Activated T-cell treated with anti-CD3 and anti-CD28 coated beads, Interleukin-2, amount 50 U/mL, for 72 hours (primary cell): Measurements from ENCODE around the gene NKAIN2. TPM values are rescaled to one million over a fixed set of nuclear protein-coding genes. Genes with fewer than 3 reads are reported as not detected.
"Not testable (repeated sequence)": the region's sequence is repeated elsewhere in the genome, so short reads cannot be mapped to it uniquely, and the experiment has no call there.

Experiments
- ATAC-seq, 2 donors: fragments of 150-1000 bp; cut with Tn5 transposase; replicated peaks in 1 of 2; 2 replicates each; pipeline ENCODE4 v1.10.0; 2021; ENCODE audit warnings: moderate library complexity in 2 of 2, mild to moderate bottlenecking in 1 of 2
- DNase-seq, 2 donors: peaks; one replicate each; pipeline ENCODE4 v3.0.0; 2021 to 2022; ENCODE audit warnings: mixed read lengths in 1 of 2
- H3K27ac Mint-ChIP-seq: one replicate; pipeline ENCODE4 v1.8.0; 2022; ENCODE audit warnings: mild to moderate bottlenecking, moderate library complexity, mixed read lengths
- H3K27me3 Mint-ChIP-seq: one replicate; pipeline ENCODE4 v1.8.0; 2022; ENCODE audit warnings: low read depth, mixed read lengths
- H3K36me3 Mint-ChIP-seq, 2 donors: one replicate each; pipeline ENCODE4 v1.8.0; 2022; ENCODE audit warnings: mixed read lengths in 2 of 2, mild to moderate bottlenecking in 1 of 2; ENCODE audit not compliant: insufficient read depth in 2 of 2
- H3K4me1 Mint-ChIP-seq: one replicate; pipeline ENCODE4 v1.8.0; 2022; ENCODE audit warnings: low read depth, mixed read lengths
- H3K4me3 Mint-ChIP-seq, 2 donors: one replicate each; pipeline ENCODE4 v1.8.0; 2022; ENCODE audit warnings: mild to moderate bottlenecking in 2 of 2, mixed read lengths in 2 of 2, moderate library complexity in 2 of 2
- H3K9me3 Mint-ChIP-seq, 2 donors: one replicate each; pipeline ENCODE4 v1.8.0; 2022; ENCODE audit warnings: mixed read lengths in 2 of 2
- total RNA-seq, 2 donors: library from RNA; stranded (reverse); gene quantifications; one replicate each; pipeline ENCODE4 v1.2.3, GENCODE V29; 2022

Gene NKAIN2
- total RNA-seq, 2 donors from 2014 or later: not detected

DNA sequence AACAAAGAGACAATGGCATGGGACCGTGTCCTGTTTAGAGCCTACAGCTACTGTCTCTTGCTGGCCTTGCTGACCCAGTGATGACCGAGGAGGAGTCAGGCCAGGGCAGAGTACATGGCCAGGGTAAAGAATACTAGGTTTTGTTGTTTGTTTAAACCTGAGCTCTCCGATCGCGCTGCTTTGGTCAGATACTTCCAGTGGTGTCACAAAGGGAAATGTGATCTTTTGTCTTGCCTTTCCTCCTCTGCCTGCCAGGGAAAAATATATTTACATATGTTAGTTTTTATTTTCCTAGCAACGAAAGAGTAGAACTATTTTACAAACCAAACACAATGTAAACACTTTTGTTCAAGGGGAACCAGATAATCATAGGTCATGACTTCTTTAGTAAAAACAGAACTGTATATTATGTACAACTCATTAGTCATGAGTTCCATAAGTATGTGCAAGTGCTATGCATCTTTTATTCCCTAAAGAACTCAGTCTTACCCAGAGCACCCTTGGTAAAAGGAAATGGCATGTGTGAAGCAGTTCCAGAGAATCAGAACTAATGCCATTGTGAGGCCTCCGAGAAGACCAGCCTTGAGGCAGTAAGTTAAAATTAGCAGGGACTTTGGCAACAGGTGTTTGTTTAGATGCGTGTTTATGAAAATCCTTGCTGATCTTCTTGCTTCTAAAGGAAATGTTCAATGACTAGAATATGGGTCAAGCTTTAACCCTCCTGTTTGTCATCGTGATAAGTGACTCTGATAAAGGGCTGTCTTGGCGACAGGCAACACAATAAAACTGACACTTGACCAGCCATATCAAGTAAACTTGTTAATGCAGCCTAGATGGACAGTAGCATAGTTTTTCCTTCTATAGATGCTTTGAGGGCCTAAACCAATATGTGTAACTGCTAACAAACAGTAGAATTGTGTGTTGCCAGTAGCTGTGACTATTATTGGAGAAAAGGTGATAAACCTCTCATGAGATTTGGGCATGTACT is 204.6 kb downstream of the NKAIN2 start:
- Mint-ChIP-seq H3K4me1 (no peaks in the 10 kb centered on the region), H3K36me3 (no peaks in the 10 kb centered on the region), H3K27me3 (no peaks in the 10 kb centered on the region), H3K4me3 (no peak overlapping the region), H3K27ac (no peak overlapping the region), H3K9me3 (peaks cover 3 to 4% of the 10 kb centered on the region in 2 donors)
- DNase-seq: no peak
- no peak for ATAC-seq

DNA sequence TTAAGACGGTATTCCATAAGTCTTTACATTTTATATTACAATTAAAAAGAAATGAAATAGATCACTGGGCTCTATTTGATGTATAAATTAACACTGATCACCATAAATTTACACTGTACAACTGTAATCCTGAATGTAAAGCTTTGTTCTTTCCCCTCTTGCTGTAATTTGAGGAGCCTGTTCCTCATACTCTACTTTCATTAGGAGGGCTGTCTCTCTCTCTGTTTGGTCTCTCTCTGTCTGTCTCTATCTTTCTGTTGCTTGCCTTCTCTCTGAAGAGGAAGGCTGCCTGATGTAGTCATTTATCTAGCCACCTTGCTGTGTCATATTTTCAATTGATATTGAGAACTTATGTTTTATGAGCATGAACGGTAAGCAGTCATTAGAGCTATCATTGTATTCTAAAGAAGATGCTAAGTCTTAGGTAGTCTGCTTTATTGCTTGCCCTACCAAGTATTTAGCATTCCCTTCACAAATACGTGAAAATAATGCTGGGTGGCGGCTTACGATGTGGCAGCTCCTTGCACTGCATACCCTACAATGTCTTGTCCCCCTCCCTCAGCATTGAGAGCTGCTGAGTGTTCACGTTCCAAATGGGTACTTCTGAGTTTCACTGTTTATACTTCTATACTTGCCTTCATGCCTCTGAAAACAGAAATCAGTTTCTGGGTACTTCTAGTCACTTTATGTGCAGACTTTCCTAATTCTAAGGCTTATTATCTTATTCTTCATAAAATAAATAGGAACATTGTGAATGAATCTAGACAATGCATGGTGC is 205.5 kb downstream of the NKAIN2 start:
- peaks cover 3 to 4% of the 10 kb centered on the region in 2 donors for H3K9me3 Mint-ChIP-seq

DNA sequence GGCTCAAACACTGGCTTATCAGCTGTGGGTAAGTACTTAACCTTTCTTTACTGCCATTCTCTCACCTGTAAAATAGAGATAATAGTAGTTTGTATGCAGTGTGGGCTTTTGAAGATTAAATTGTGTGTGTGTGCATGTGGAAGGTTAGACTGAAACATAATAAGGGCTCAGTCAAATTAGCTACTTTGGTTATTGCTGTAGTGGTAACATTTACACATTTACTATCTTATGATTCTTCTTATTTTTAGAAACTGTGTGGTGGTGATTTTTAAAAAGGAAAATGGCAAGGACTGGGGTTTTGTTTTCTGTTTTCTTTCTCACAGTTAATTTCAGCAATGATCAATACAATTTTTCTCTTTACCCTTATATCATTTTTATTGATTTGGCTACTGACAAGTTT is 206.9 kb downstream of the NKAIN2 start:
- Mint-ChIP-seq H3K27ac (no peak overlapping the region), H3K36me3 (no peaks in the 10 kb centered on the region), H3K4me3 (no peak overlapping the region), H3K4me1 (no peaks in the 10 kb centered on the region), H3K9me3 (peaks cover 3 to 4% of the 10 kb centered on the region in 2 donors), H3K27me3 (no peaks in the 10 kb centered on the region)
- DNase-seq (no peak), ATAC-seq (no peak)

More for the DNA sequence above, 205.5 kb downstream of the NKAIN2 start:
- no peaks in the 10 kb centered on the region for H3K36me3 Mint-ChIP-seq
- H3K27me3 Mint-ChIP-seq: no peaks in the 10 kb centered on the region
- ATAC-seq (no peak), DNase-seq (no peak)
- no peak overlapping the region for H3K4me3 Mint-ChIP-seq
- no peak overlapping the region for H3K27ac Mint-ChIP-seq
- no peaks in the 10 kb centered on the region for H3K4me1 Mint-ChIP-seq

- Mint-ChIP-seq H3K4me1 (no peaks in the 10 kb centered on the region), H3K9me3 (peaks cover 0 to 4% of the 10 kb centered on the region in 2 donors), H3K27me3 (no peaks in the 10 kb centered on the region), H3K4me3 (no peak overlapping the region), H3K27ac (no peak overlapping the region), H3K36me3 (no peaks in the 10 kb centered on the region)
- no peak for ATAC-seq
- DNase-seq: no peak
These were observed 207.5 kb downstream of the NKAIN2 start for GRCh38 chr6:124011180-124011579.

DNA sequence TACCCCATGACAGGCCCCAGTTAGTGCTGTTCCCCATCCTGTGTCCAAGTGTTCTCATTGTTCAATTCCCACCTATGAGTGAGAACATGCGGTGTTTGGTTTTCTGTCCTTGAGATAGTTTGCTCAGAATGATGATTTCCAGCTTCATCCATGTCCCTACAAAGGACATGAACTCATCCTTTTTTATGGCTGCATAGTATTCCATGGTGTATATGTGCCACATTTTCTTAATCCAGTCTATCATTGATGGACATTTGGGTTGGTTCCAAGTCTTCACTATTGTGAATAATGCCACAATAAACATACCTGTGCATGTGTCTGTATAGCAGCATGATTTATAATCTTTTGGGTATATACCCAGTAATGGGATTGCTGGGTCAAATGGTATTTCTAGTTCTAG is 218.4 kb downstream of the NKAIN2 start:
- not testable (repeated sequence) for H3K36me3 Mint-ChIP-seq, H3K4me3 Mint-ChIP-seq, H3K27ac Mint-ChIP-seq, H3K4me1 Mint-ChIP-seq, DNase-seq, H3K27me3 Mint-ChIP-seq, ATAC-seq
- peaks cover 0 to 11% of the 10 kb centered on the region in 2 donors for H3K9me3 Mint-ChIP-seq

GRCh38 chr6:124022641-124023040 is 219.0 kb downstream of the NKAIN2 start:
- no peak for DNase-seq
- Mint-ChIP-seq H3K4me1 (no peaks in the 10 kb centered on the region), H3K27me3 (no peaks in the 10 kb centered on the region), H3K9me3 (peaks cover 2 to 14% of the 10 kb centered on the region in 2 donors), H3K4me3 (no peak overlapping the region), H3K27ac (no peak overlapping the region), H3K36me3 (no peaks in the 10 kb centered on the region)
- no peak for ATAC-seq

- no peaks in the 10 kb centered on the region for H3K27me3 Mint-ChIP-seq
- H3K27ac Mint-ChIP-seq: no peak overlapping the region
- H3K4me1 Mint-ChIP-seq: no peaks in the 10 kb centered on the region
- H3K36me3 Mint-ChIP-seq: no peaks in the 10 kb centered on the region
- DNase-seq: no peak
- H3K4me3 Mint-ChIP-seq: no peak overlapping the region
- H3K9me3 Mint-ChIP-seq: peaks cover 2 to 16% of the 10 kb centered on the region in 2 donors
- no peak for ATAC-seq
These were observed 223.0 kb downstream of the NKAIN2 start for GRCh38 chr6:124026694-124027093.

GRCh38 chr6:124027392-124027791 is 223.7 kb downstream of the NKAIN2 start:
- Mint-ChIP-seq H3K27me3 (no peaks in the 10 kb centered on the region), H3K9me3 (peaks cover 2 to 16% of the 10 kb centered on the region in 2 donors), H3K4me1 (no peaks in the 10 kb centered on the region), H3K36me3 (no peaks in the 10 kb centered on the region), H3K4me3 (no peak overlapping the region), H3K27ac (no peak overlapping the region)
- DNase-seq (no peak), ATAC-seq (no peak)

GRCh38 chr6:124028117-124028516 is 224.5 kb downstream of the NKAIN2 start:
- DNase-seq: no peak
- Mint-ChIP-seq H3K9me3 (peaks cover 2 to 16% of the 10 kb centered on the region in 2 donors), H3K36me3 (no peaks in the 10 kb centered on the region), H3K27ac (no peak overlapping the region), H3K4me1 (no peaks in the 10 kb centered on the region), H3K4me3 (no peak overlapping the region), H3K27me3 (no peaks in the 10 kb centered on the region)
- no peak for ATAC-seq

DNA sequence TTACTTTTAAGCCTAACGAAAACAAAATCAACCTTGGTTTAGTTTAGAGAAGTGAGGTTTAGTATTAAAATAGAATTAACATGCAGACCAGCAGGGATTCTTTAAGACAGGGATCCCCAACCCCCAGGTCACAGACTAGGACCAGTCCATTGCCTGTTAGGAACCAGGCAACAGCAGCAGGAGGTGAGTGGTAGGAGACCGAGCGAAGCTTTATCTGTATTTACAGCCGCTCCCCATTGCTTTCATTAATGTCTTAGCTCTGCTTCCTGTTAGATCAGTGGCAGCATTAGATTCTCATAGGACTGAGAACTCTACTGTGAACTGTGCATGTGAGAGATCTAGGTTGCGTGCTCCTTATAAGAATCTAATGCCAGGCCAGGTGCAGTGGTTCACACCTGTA is 225.9 kb downstream of the NKAIN2 start:
- DNase-seq (no peak), ATAC-seq (no peak)
- Mint-ChIP-seq H3K9me3 (peaks cover 2 to 16% of the 10 kb centered on the region in 2 donors), H3K4me3 (no peak overlapping the region), H3K36me3 (no peaks in the 10 kb centered on the region), H3K27me3 (no peaks in the 10 kb centered on the region), H3K27ac (no peak overlapping the region), H3K4me1 (no peaks in the 10 kb centered on the region)

DNA sequence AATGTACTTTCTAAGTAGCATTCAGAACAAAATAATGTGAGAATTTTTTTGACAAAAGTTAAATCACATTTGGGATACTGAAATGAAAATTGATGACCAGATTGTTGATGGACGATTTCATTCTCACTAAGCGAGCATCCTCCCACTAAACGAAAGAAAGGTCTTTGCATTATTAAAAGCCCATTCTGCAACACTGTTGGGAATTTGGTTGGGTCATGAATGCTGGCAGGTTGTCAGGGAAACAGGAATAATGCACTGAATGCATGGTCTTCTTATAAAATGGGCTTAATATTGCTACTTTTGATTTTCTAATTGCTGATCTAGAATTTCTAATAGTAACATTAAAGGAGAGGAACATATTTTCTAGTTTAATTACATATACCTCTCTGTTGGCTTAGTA is 229.8 kb downstream of the NKAIN2 start:
- no peak overlapping the region for H3K4me3 Mint-ChIP-seq
- H3K27me3 Mint-ChIP-seq: no peaks in the 10 kb centered on the region
- no peak overlapping the region for H3K27ac Mint-ChIP-seq
- DNase-seq: no peak
- H3K4me1 Mint-ChIP-seq: no peaks in the 10 kb centered on the region
- no peak for ATAC-seq
- H3K36me3 Mint-ChIP-seq: no peaks in the 10 kb centered on the region
- peaks cover 0 to 3% of the 10 kb centered on the region in 2 donors for H3K9me3 Mint-ChIP-seq

DNA sequence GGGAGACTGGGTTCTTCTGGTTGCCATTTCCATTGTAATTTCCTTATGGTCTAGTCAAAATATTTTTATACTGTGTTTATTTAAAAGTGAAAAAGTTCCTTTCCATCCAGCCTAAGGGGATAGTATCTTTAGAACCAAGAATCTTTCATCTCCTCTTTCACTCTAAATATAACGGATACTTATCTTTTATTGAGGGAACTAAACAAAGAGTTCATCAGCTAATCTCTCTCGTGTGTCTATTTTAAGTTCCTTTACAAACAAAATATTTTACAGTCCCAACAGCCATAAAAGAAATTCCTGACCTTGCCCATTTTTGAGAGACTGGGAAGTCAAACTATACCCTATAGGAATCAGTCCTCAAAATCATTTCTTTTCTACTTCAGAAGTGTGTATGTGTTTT is 232.7 kb downstream of the NKAIN2 start:
- Mint-ChIP-seq H3K4me3 (no peak overlapping the region), H3K27ac (no peak overlapping the region), H3K4me1 (no peaks in the 10 kb centered on the region), H3K27me3 (no peaks in the 10 kb centered on the region), H3K36me3 (no peaks in the 10 kb centered on the region), H3K9me3 (no peaks in the 10 kb centered on the region)
- DNase-seq (no peak), ATAC-seq (no peak)

- H3K27me3 Mint-ChIP-seq: no peaks in the 10 kb centered on the region
- no peaks in the 10 kb centered on the region for H3K36me3 Mint-ChIP-seq
- no peak overlapping the region for H3K27ac Mint-ChIP-seq
- H3K4me3 Mint-ChIP-seq: no peak overlapping the region
- ATAC-seq (no peak), DNase-seq (no peak)
- no peaks in the 10 kb centered on the region for H3K9me3 Mint-ChIP-seq
- H3K4me1 Mint-ChIP-seq: no peaks in the 10 kb centered on the region
These were observed 237.0 kb downstream of the NKAIN2 start for GRCh38 chr6:124040655-124041054.
